Mammary epithelial cell (primary cell): ENCODE results near the gene SLF2.

ENCODE experiments used
- EZH2 ChIP-seq: IDR thresholded peaks from 2 replicates; pipeline ENCODE4 v1.6.1; 2012; ENCODE audit warnings: low read length, inconsistent platforms, borderline replicate concordance
- TF ChIP-seq, protein P1 (sequence below), 2 donors: IDR thresholded peaks in 1 of 2; conservative IDR thresholded peaks in 1 of 2; 2 replicates each; pipeline ENCODE4 v1.5.1; 2011 to 2012; ENCODE audit warnings: inconsistent platforms in 2 of 2, low read length in 2 of 2, mild to moderate bottlenecking in 2 of 2, control low read depth in 1 of 2, low read depth in 1 of 2; ENCODE audit not compliant: insufficient read depth in 1 of 2; ENCODE audit errors: extremely low read depth in 1 of 2

- TF ChIP-seq, protein P1, sequence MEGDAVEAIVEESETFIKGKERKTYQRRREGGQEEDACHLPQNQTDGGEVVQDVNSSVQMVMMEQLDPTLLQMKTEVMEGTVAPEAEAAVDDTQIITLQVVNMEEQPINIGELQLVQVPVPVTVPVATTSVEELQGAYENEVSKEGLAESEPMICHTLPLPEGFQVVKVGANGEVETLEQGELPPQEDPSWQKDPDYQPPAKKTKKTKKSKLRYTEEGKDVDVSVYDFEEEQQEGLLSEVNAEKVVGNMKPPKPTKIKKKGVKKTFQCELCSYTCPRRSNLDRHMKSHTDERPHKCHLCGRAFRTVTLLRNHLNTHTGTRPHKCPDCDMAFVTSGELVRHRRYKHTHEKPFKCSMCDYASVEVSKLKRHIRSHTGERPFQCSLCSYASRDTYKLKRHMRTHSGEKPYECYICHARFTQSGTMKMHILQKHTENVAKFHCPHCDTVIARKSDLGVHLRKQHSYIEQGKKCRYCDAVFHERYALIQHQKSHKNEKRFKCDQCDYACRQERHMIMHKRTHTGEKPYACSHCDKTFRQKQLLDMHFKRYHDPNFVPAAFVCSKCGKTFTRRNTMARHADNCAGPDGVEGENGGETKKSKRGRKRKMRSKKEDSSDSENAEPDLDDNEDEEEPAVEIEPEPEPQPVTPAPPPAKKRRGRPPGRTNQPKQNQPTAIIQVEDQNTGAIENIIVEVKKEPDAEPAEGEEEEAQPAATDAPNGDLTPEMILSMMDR (conservative IDR thresholded peaks at IDR 0.05 in 1 of 2, IDR thresholded peaks at IDR 0.05 in 1 of 2; ENCODE audit: extremely low read depth in 1 of 2, insufficient read depth in 1 of 2, low read depth in 1 of 2, low read length in 2 of 2) = no peak
- TF ChIP-seq EZH2 = no peak
Observed at GRCh38 chr10:101005361-101005760, 92.6 kb downstream of the SLF2 start.
